Natural killer cell (primary cell): ENCODE data around the gene CRACR2A. TPM values are rescaled to one million over a fixed set of nuclear protein-coding genes. Genes with fewer than 3 reads are reported as not detected.

Experiments used
- ATAC-seq, 3 donors: fragments of 150-1000 bp in 2 of 3; fragments of 200-7000 bp in 1 of 3; cut with Tn5 transposase; 1 replicate in 1 of 3; 2 replicates in 2 of 3; pipeline ENCODE4 v1.10.0; 2021; ENCODE audit warnings: mild to moderate bottlenecking in 2 of 3, moderate library complexity in 2 of 3
- DNase-seq, 2 donors: peaks; one replicate each; pipeline versions ENCODE4 v3.0.0 to v3.0.0-alpha.2; 2013 to 2021; ENCODE audit warnings: mixed read lengths in 1 of 2
- H3K27ac ChIP-seq: one replicate; pipeline ENCODE4 v1.5.1; 2013; ENCODE audit warnings: mild to moderate bottlenecking, low read length
- H3K27me3 ChIP-seq: one replicate; pipeline ENCODE4 v1.6.1; 2013; ENCODE audit warnings: low read length; ENCODE audit not compliant: control insufficient read depth, insufficient read depth
- H3K36me3 ChIP-seq: one replicate; pipeline ENCODE4 v1.6.1; 2013; ENCODE audit warnings: low read length; ENCODE audit not compliant: control insufficient read depth, insufficient read depth
- H3K4me1 ChIP-seq: one replicate; pipeline ENCODE4 v1.6.1; 2013; ENCODE audit warnings: low read length; ENCODE audit not compliant: control insufficient read depth, insufficient read depth
- H3K4me3 ChIP-seq: one replicate; pipeline ENCODE4 v1.5.1; 2013; ENCODE audit warnings: low read length
- H3K9me3 ChIP-seq: one replicate; pipeline ENCODE4 v1.6.1; 2013; ENCODE audit warnings: low read length; ENCODE audit not compliant: control insufficient read depth, insufficient read depth
- H3K27ac Mint-ChIP-seq, 2 donors: one replicate each; pipeline ENCODE4 v1.8.0; 2022; ENCODE audit warnings: mild to moderate bottlenecking in 2 of 2, mixed read lengths in 2 of 2, moderate library complexity in 1 of 2
- H3K27me3 Mint-ChIP-seq, 2 donors: one replicate each; pipeline ENCODE4 v1.8.0; 2022; ENCODE audit warnings: low read depth in 2 of 2, mixed read lengths in 2 of 2
- H3K36me3 Mint-ChIP-seq: one replicate; pipeline ENCODE4 v1.8.0; 2022; ENCODE audit warnings: mixed read lengths
- H3K4me1 Mint-ChIP-seq, 2 donors: one replicate each; pipeline ENCODE4 v1.8.0; 2022; ENCODE audit warnings: mixed read lengths in 2 of 2
- H3K4me3 Mint-ChIP-seq: one replicate; pipeline ENCODE4 v1.8.0; 2022; ENCODE audit warnings: mild to moderate bottlenecking, moderate library complexity, mixed read lengths
- H3K9me3 Mint-ChIP-seq, 2 donors: one replicate each; pipeline ENCODE4 v1.8.0; 2022; ENCODE audit warnings: mixed read lengths in 2 of 2
- WGBS: methylation state at CpG from one replicate; pipeline ENCODE4 v1.1.7; 2013; ENCODE audit warnings: missing lambda C conversion rate; ENCODE audit not compliant: insufficient coverage; 5-methylcytosine and 5-hydroxymethylcytosine counted together
- intact Hi-C: fragments of 100-400 bp; cut with micrococcal nuclease; formaldehyde crosslinking; loops from one replicate; pipeline ENCODE4 v1.14.2; 2022
- total RNA-seq, 4 donors: library from RNA; stranded (reverse); fragments of 120-200 nt in 1 of 4; gene quantifications; one replicate each; pipeline versions ENCODE4 v1.2.3 to v1.2.4, GENCODE V29; 2013 to 2022
- TF ChIP-seq, protein P1 (sequence below): fragments of 200-600 bp; IDR thresholded peaks from one replicate; pipeline ENCODE4 v1.8.0; 2022; ENCODE audit warnings: antibody characterized with exemption

CRACR2A gene
- total RNA-seq, 3 donors from 2014 or later (not counting 1 experiment from before 2014, with no cell fraction given), result 59.8 to 94.4 (median 80.5) TPM

DNA sequence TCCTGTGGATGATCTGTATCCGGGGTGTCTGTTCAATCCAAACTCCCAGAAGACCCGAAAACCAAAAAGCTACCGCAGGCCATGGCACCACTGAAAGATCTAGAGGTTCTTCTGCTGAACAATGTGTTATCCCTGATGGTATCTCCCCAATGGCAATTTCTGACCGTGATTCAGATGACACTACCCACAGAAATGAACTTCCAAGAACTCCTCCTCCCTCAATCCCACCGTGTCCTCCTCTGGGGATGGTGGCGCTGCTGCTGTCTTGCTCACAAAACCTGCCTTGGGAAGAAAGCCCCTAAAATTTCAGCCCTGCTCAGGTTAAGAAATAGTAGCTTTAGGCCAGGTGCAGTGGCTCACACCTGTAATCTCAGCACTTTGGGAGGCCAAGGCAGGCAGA, 7.8 kb downstream of the CRACR2A start:
- TF ChIP-seq, protein P1, sequence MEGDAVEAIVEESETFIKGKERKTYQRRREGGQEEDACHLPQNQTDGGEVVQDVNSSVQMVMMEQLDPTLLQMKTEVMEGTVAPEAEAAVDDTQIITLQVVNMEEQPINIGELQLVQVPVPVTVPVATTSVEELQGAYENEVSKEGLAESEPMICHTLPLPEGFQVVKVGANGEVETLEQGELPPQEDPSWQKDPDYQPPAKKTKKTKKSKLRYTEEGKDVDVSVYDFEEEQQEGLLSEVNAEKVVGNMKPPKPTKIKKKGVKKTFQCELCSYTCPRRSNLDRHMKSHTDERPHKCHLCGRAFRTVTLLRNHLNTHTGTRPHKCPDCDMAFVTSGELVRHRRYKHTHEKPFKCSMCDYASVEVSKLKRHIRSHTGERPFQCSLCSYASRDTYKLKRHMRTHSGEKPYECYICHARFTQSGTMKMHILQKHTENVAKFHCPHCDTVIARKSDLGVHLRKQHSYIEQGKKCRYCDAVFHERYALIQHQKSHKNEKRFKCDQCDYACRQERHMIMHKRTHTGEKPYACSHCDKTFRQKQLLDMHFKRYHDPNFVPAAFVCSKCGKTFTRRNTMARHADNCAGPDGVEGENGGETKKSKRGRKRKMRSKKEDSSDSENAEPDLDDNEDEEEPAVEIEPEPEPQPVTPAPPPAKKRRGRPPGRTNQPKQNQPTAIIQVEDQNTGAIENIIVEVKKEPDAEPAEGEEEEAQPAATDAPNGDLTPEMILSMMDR, result no peak
- Histone ChIP-seq H3K36me3 (peaks cover 6% of the 10 kb centered on the region), H3K9me3 (no peaks in the 10 kb centered on the region), H3K27me3 (no peaks in the 10 kb centered on the region), H3K27ac (peak overlapping the region; percentile 48), H3K4me1 (peaks cover 55% of the 10 kb centered on the region), H3K4me3 (no peak overlapping the region)
- ATAC-seq (no peak), DNase-seq (no peak)
- no peaks in the 10 kb centered on the region for H3K9me3 Mint-ChIP-seq
- H3K27ac Mint-ChIP-seq, result peak overlapping the region; percentile 82 to 93
- intact Hi-C loops, result loop anchor here (2.0 kb wide), 1 partner anchor 16 kb away; no protein-coding TSS in a partner anchor
- peaks cover 56 to 69% of the 10 kb centered on the region in 2 donors for H3K4me1 Mint-ChIP-seq
- H3K27me3 Mint-ChIP-seq, result no peaks in the 10 kb centered on the region
- no peak overlapping the region for H3K4me3 Mint-ChIP-seq
- no peaks in the 10 kb centered on the region for H3K36me3 Mint-ChIP-seq
- WGBS, result 85% methylated on average over 6 of the region's 6 CpGs

- Mint-ChIP-seq H3K9me3 (no peaks in the 10 kb centered on the region), H3K27me3 (no peaks in the 10 kb centered on the region), H3K27ac (peak overlapping the region; percentile 82 to 93), H3K4me3 (peak overlapping the region; percentile 63), H3K4me1 (peaks cover 50 to 64% of the 10 kb centered on the region in 2 donors), H3K36me3 (no peaks in the 10 kb centered on the region)
- peaks cover 55% of the 10 kb centered on the region for H3K4me1 ChIP-seq
- peak; percentile 50 to 63 (median 52) for ATAC-seq
- peak in 1 of 2 donors; percentile 46 for DNase-seq
- H3K27ac ChIP-seq, result peak overlapping the region; percentile 48
- peaks cover 6% of the 10 kb centered on the region for H3K36me3 ChIP-seq
- no peak overlapping the region for H3K4me3 ChIP-seq
- intact Hi-C loops, result loop anchor here (2.0 kb wide), 1 partner anchor 16 kb away; no protein-coding TSS in a partner anchor
- TF ChIP-seq, protein P1, result no peak
- WGBS, result 45% methylated on average over 6 of the region's 6 CpGs
- H3K27me3 ChIP-seq, result no peaks in the 10 kb centered on the region
- no peaks in the 10 kb centered on the region for H3K9me3 ChIP-seq
Observed at GRCh38 chr12:3744229-3744901, 8.5 kb downstream of the CRACR2A start.

- H3K27me3 ChIP-seq, result no peaks in the 10 kb centered on the region
- Mint-ChIP-seq H3K9me3 (no peaks in the 10 kb centered on the region), H3K36me3 (peaks cover 3% of the 10 kb centered on the region), H3K4me1 (peaks cover 49 to 60% of the 10 kb centered on the region in 2 donors), H3K27me3 (no peaks in the 10 kb centered on the region), H3K27ac (peak overlapping the region; percentile 82 to 93), H3K4me3 (peak overlapping the region; percentile 65)
- ATAC-seq (peak; percentile 35 to 52 (median 35)), DNase-seq (no peak)
- peaks cover 51% of the 10 kb centered on the region for H3K4me1 ChIP-seq
- TF ChIP-seq, protein P1, result no peak
- H3K9me3 ChIP-seq, result no peaks in the 10 kb centered on the region
- peaks cover 6% of the 10 kb centered on the region for H3K36me3 ChIP-seq
- peak overlapping the region; percentile 48 for H3K27ac ChIP-seq
- intact Hi-C loops, result loop anchor here (2.0 kb wide), 1 partner anchor 15 kb away; no protein-coding TSS in a partner anchor
- 21% methylated on average over 6 of the region's 6 CpGs for WGBS
- H3K4me3 ChIP-seq, result no peak overlapping the region
Observed at GRCh38 chr12:3743803-3744202, 9.1 kb downstream of the CRACR2A start.
